ENCODE data around the gene ZNF830. TPM values are rescaled to one million over a fixed set of nuclear protein-coding genes. Genes with fewer than 3 reads are reported as not detected.

Gene ZNF830
- total and polyA plus RNA-seq, 10 of the 15 experiments (the other 5 are each of a cell fraction or from before 2014, with no cell fraction given): 9.7 to 18.5 (median 15.1) TPM

DNA sequence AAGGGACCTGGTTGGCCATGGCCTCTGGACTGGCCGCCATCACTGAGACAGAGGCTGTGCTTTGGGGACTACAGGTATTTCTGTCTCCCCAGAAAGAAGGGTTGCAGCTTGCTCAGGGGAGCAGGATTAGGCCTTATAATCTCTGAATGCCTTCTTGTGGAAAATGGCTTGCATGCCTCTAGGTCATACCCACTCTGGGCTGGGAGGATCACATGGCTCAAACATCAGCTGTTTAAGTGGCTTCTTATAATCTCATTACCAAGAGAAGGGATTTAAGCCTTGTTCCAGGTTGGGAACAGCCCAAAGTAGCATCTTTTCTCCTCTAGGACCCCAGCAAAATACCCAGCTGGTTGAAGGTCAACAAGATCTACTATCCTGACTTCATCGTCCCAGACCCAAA, 38.1 kb downstream of the ZNF830 start:
- Histone ChIP-seq H3K79me2 (ENCODE audit: control insufficient read depth, insufficient read depth, low read length) (no peaks in the 10 kb centered on the region), H3K27ac (ENCODE audit: control insufficient read depth, insufficient read depth) (no peak overlapping the region), H3K9me3 (replicated peaks; ENCODE audit: control insufficient read depth, insufficient read depth, low read length) (no peaks in the 10 kb centered on the region), H3K4me1 (ENCODE audit: control insufficient read depth, insufficient read depth, low read length) (no peaks in the 10 kb centered on the region; the same call in 1 of the 2 replicates), H3K36me3 (ENCODE audit: control insufficient read depth in 2 of 2, insufficient read depth in 2 of 2, low read length in 1 of 2) (peaks cover 21 to 25% of the 10 kb centered on the region in 2 experiments; a peak in 3 of 4 replicates), H4K20me1 (ENCODE audit: control insufficient read depth, insufficient read depth) (no peaks in the 10 kb centered on the region), H3K4me3 (no peak overlapping the region), H3K9ac (ENCODE audit: control insufficient read depth, insufficient read depth, low read length) (no peak overlapping the region), H3K4me2 (ENCODE audit: control insufficient read depth, insufficient read depth) (no peak overlapping the region), H3K27me3 (replicated peaks in 1 of 2; ENCODE audit: control insufficient read depth in 2 of 2, insufficient read depth in 2 of 2, low read length in 1 of 2) (no peaks in the 10 kb centered on the region), H2AFZ (ENCODE audit: control insufficient read depth, low read depth, low read length) (no peak overlapping the region)
- no peak for DNase-seq (ENCODE audit: low read depth, low spot score)
- CTCF ChIA-PET: interaction anchor here (0.8 to 9.8 kb wide), 17 partner anchors 9 to 123 kb away, joined by 3 to 149 read pairs (median 4); partner anchors contain the start of genes CCT6B, FNDC8, RAD51D and RFFL
- no peak for ATAC-seq
- in situ Hi-C loops (cut with MboI): loop anchor here (5.0 kb wide), 2 partner anchors 93 to 118 kb away; partner anchors contain the start of gene RAD51D
- BruUV-seq (replicated peaks): no TSS peak
- POLR2A ChIA-PET: interaction anchor here (1.1 to 1.3 kb wide), 2 partner anchors 119 to 141 kb away, joined by 3 to 5 read pairs; no protein-coding TSS in a partner anchor
- SMC1A ChIA-PET (ENCODE audit: uncharacterized antibody, unreplicated experiment): interaction anchor here (0.6 to 7.2 kb wide), 8 partner anchors 8 to 118 kb away, joined by 3 to 101 read pairs (median 8); partner anchors contain the start of genes RAD51D and RFFL
- no peak for FAIRE-seq
- RAD21 ChIA-PET (ENCODE audit: unreplicated experiment): interaction anchor here (1.3 to 5.5 kb wide), 5 partner anchors 20 to 121 kb away, joined by 3 to 32 read pairs (median 4); partner anchors contain the start of genes RAD51D and RFFL
- WGBS (ENCODE audit: insufficient coverage, insufficient replicate concordance, low lambda C conversion rate, missing lambda C conversion rate): 97% methylated on average over 2 of the region's 2 CpGs
- TF ChIP-seq HDAC6 (IDR thresholded peaks at IDR 0.05; ENCODE audit: unreplicated experiment): no peak
- TF ChIP-seq IKZF1 (conservative IDR thresholded peaks at IDR 0.05): no peak
- no peak for TF ChIP-seq TCF3 (IDR thresholded peaks at IDR 0.05; ENCODE audit: borderline replicate concordance, insufficient read depth, low read depth, low read length)
- no peak for TF ChIP-seq NBN (IDR thresholded peaks at IDR 0.05)
- TF ChIP-seq, protein P1, sequence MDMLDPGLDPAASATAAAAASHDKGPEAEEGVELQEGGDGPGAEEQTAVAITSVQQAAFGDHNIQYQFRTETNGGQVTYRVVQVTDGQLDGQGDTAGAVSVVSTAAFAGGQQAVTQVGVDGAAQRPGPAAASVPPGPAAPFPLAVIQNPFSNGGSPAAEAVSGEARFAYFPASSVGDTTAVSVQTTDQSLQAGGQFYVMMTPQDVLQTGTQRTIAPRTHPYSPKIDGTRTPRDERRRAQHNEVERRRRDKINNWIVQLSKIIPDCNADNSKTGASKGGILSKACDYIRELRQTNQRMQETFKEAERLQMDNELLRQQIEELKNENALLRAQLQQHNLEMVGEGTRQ (IDR thresholded peaks at IDR 0.05; ENCODE audit: borderline replicate concordance, low read depth, low read length): no peak
- TF ChIP-seq, protein P2, sequence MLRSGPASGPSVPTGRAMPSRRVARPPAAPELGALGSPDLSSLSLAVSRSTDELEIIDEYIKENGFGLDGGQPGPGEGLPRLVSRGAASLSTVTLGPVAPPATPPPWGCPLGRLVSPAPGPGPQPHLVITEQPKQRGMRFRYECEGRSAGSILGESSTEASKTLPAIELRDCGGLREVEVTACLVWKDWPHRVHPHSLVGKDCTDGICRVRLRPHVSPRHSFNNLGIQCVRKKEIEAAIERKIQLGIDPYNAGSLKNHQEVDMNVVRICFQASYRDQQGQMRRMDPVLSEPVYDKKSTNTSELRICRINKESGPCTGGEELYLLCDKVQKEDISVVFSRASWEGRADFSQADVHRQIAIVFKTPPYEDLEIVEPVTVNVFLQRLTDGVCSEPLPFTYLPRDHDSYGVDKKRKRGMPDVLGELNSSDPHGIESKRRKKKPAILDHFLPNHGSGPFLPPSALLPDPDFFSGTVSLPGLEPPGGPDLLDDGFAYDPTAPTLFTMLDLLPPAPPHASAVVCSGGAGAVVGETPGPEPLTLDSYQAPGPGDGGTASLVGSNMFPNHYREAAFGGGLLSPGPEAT (IDR thresholded peaks at IDR 0.05; ENCODE audit: low read depth): no peak
- TF ChIP-seq, protein P3, sequence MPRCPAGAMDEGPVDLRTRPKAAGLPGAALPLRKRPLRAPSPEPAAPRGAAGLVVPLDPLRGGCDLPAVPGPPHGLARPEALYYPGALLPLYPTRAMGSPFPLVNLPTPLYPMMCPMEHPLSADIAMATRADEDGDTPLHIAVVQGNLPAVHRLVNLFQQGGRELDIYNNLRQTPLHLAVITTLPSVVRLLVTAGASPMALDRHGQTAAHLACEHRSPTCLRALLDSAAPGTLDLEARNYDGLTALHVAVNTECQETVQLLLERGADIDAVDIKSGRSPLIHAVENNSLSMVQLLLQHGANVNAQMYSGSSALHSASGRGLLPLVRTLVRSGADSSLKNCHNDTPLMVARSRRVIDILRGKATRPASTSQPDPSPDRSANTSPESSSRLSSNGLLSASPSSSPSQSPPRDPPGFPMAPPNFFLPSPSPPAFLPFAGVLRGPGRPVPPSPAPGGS (IDR thresholded peaks at IDR 0.05; ENCODE audit: borderline replicate concordance, insufficient read depth, low read depth, low read length, poor library complexity, severe bottlenecking): no peak
- TF ChIP-seq MTA3 (IDR thresholded peaks at IDR 0.05; ENCODE audit: borderline replicate concordance, low read length): no peak
- no peak for TF ChIP-seq TAF1 (IDR thresholded peaks at IDR 0.05; ENCODE audit: borderline replicate concordance, low read depth, low read length)
- no peak for TF ChIP-seq SMC3 (IDR thresholded peaks at IDR 0.05; ENCODE audit: borderline replicate concordance, low read length)
- no peak for TF ChIP-seq POLR2A (IDR thresholded peaks at IDR 0.05; ENCODE audit: low read depth, low read length)
- TF ChIP-seq TBL1XR1 (IDR thresholded peaks at IDR 0.05; ENCODE audit: low read depth, low read length): no peak
- TF ChIP-seq STAT1 (conservative IDR thresholded peaks at IDR 0.05): no peak
- no peak for TF ChIP-seq RAD21 (IDR thresholded peaks at IDR 0.05; ENCODE audit: insufficient read depth, low read depth, low read length)
- TF ChIP-seq CHD1 (IDR thresholded peaks at IDR 0.05; ENCODE audit: low read depth, low read length): no peak
- no peak for TF ChIP-seq CREM (IDR thresholded peaks at IDR 0.05; ENCODE audit: low read depth)
- no peak for TF ChIP-seq MEF2B (IDR thresholded peaks at IDR 0.05; ENCODE audit: partially characterized antibody, poor library complexity, severe bottlenecking)
- no peak for TF ChIP-seq PAX5 (IDR thresholded peaks at IDR 0.05; ENCODE audit: borderline replicate concordance, low read depth, low read length)
- TF ChIP-seq, protein P4, sequence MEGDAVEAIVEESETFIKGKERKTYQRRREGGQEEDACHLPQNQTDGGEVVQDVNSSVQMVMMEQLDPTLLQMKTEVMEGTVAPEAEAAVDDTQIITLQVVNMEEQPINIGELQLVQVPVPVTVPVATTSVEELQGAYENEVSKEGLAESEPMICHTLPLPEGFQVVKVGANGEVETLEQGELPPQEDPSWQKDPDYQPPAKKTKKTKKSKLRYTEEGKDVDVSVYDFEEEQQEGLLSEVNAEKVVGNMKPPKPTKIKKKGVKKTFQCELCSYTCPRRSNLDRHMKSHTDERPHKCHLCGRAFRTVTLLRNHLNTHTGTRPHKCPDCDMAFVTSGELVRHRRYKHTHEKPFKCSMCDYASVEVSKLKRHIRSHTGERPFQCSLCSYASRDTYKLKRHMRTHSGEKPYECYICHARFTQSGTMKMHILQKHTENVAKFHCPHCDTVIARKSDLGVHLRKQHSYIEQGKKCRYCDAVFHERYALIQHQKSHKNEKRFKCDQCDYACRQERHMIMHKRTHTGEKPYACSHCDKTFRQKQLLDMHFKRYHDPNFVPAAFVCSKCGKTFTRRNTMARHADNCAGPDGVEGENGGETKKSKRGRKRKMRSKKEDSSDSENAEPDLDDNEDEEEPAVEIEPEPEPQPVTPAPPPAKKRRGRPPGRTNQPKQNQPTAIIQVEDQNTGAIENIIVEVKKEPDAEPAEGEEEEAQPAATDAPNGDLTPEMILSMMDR (IDR thresholded peaks at IDR 0.05 in 2 of 3, conservative IDR thresholded peaks at IDR 0.05 in 1 of 3; ENCODE audit: control insufficient read depth in 2 of 3, extremely low read depth in 1 of 3, insufficient read depth in 1 of 3, low read depth in 3 of 3, low read length in 3 of 3): no peak
- no peak for TF ChIP-seq SMAD5 (IDR thresholded peaks at IDR 0.05; ENCODE audit: low read depth)
- intact Hi-C loops (cut with micrococcal nuclease; ENCODE audit: unreplicated experiment): no loop called here
